Ishikawa (cell line): Measurements from ENCODE around the gene ATP10A.

ENCODE experiments used
- CEBPB ChIP-seq: IDR thresholded peaks from 2 replicates; pipeline ENCODE4 v1.6.1; 2012
- CREB1 ChIP-seq: IDR thresholded peaks from 2 replicates; pipeline ENCODE4 v1.6.1; 2012; ENCODE audit warnings: low read depth
- EGR1 ChIP-seq: IDR thresholded peaks from 2 replicates; pipeline ENCODE4 v1.6.1; 2012
- EP300 ChIP-seq: IDR thresholded peaks from 2 replicates; pipeline ENCODE4 v1.6.1; 2012; ENCODE audit warnings: borderline replicate concordance
- MAX ChIP-seq: IDR thresholded peaks from 2 replicates; pipeline ENCODE4 v1.6.1; 2012
- REST ChIP-seq: IDR thresholded peaks from 2 replicates; pipeline ENCODE4 v1.6.1; 2012; ENCODE audit warnings: low read depth, mild to moderate bottlenecking
- TCF12 ChIP-seq: IDR thresholded peaks from 2 replicates; pipeline ENCODE4 v1.6.1; 2012; ENCODE audit warnings: low read depth
- YY1 ChIP-seq: IDR thresholded peaks from 2 replicates; pipeline ENCODE4 v1.6.1; 2012; ENCODE audit warnings: low read depth

- TF ChIP-seq YY1, result no peak
- no peak for TF ChIP-seq EP300
- TF ChIP-seq TCF12, result no peak
- TF ChIP-seq EGR1, result no peak
- no peak for TF ChIP-seq CREB1
- TF ChIP-seq REST, result no peak
- no peak for TF ChIP-seq CEBPB
- TF ChIP-seq MAX, result no peak
Measured at GRCh38 chr15:25848784-25849156, 14.4 kb downstream of the ATP10A start.
